Measurements from ENCODE around the gene TBC1D8. TPM values are rescaled to one million over a fixed set of nuclear protein-coding genes. Genes with fewer than 3 reads are reported as not detected.
A peak's percentile ranks its signal among the peaks of the same experiment; 100 is the strongest.

TBC1D8 gene
- total RNA-seq, 1 experiment from 2014 or later: 51.7 TPM

DNA sequence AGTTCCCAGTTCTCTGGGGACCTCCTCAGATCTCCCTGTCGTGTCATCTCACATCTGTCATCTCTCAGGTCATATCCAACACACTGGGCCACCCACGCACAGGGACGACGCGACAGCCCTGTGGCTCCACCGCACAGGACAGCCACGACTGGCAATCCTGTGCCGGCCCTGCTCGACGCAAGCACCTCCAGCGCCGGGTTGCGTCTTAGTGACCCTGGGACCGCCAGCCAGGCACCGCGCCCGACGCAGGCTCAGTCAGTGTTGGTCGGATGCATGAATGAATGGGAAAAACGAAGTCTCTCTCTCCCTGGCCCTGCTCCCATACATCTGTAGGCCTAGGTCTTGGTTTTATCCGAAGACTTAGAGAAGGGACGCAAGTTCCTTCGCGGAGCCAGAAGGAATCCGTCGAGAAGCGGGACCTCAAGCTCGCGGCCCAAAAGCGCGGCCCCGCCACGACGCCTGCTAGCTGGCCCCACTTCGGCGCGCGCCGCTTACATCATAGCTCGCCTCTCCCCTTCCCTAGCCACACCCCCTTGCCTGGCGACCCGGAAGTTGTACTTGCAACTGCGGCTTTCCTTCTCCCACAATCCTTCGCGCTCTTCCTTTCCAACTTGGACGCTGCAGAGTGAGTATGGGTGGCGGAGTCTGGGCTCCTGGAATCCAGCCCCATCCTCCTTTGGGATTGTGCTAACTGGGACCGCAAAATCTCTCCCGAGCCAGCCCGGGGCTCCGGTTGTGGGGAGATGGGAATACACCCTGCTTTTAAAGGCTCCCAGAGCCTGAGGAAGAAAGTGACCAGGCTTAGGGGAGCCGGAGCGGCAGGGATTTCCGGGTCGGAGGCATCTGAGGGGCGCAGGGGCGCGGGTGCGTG, 149.3 kb downstream of the TBC1D8 start, which contains the start of gene RPL31 (continued):
- TF ChIP-seq CDX4 (CRISPR knock-in tag; IDR thresholded peaks at IDR 0.05; ENCODE audit: borderline replicate concordance) (0 out of 2 replicates have a peak, but pooled peaks have one; percentile 19), NR3C1 (CRISPR knock-in tag; conservative IDR thresholded peaks at IDR 0.05; ENCODE audit: low read depth) (no peak), ATF1 (CRISPR knock-in tag; IDR thresholded peaks at IDR 0.05) (peak; percentile 87; the same call in 1 of the 2 replicates), MXD4 (CRISPR knock-in tag; IDR thresholded peaks at IDR 0.05; ENCODE audit: borderline replicate concordance) (no peak), FOXK1 (CRISPR knock-in tag; IDR thresholded peaks at IDR 0.05) (peak; percentile 93; the same call in 1 of the 2 replicates), ZNF423 (CRISPR knock-in tag; IDR thresholded peaks at IDR 0.05) (no peak), FOXP4 (CRISPR knock-in tag; IDR thresholded peaks at IDR 0.05) (peak; percentile 79), PREB (CRISPR knock-in tag; IDR thresholded peaks at IDR 0.05; ENCODE audit: borderline replicate concordance) (no peak; the same call in 1 of the 2 replicates), JAZF1 (CRISPR knock-in tag; IDR thresholded peaks at IDR 0.05) (no peak), ZNF671 (CRISPR knock-in tag; IDR thresholded peaks at IDR 0.05) (no peak), ZNF219 (CRISPR knock-in tag; IDR thresholded peaks at IDR 0.05; ENCODE audit: borderline replicate concordance) (no peak), ZNF138 (CRISPR knock-in tag; conservative IDR thresholded peaks at IDR 0.05) (peak; percentile 43; the same call in 1 of the 2 replicates), HMGXB4 (CRISPR knock-in tag; IDR thresholded peaks at IDR 0.05) (peak; percentile 76; the same call in 1 of the 2 replicates), ZNF263 (CRISPR knock-in tag; IDR thresholded peaks at IDR 0.05; ENCODE audit: low read depth) (no peak), TP53 (CRISPR knock-in tag; IDR thresholded peaks at IDR 0.05) (no peak; the same call in 1 of the 2 replicates), NFYB (CRISPR knock-in tag; conservative IDR thresholded peaks at IDR 0.05; ENCODE audit: low read depth) (no peak), NR1H2 (CRISPR knock-in tag; IDR thresholded peaks at IDR 0.05) (peak; percentile 47; the same call in 1 of the 2 replicates), HMGA2 (CRISPR knock-in tag; IDR thresholded peaks at IDR 0.05) (no peak), NR2C2 (CRISPR knock-in tag; IDR thresholded peaks at IDR 0.05) (peak; percentile 93), ATF2 (CRISPR knock-in tag; IDR thresholded peaks at IDR 0.05; ENCODE audit: borderline replicate concordance, low read depth) (no peak)
- TF ChIP-seq, protein P1, sequence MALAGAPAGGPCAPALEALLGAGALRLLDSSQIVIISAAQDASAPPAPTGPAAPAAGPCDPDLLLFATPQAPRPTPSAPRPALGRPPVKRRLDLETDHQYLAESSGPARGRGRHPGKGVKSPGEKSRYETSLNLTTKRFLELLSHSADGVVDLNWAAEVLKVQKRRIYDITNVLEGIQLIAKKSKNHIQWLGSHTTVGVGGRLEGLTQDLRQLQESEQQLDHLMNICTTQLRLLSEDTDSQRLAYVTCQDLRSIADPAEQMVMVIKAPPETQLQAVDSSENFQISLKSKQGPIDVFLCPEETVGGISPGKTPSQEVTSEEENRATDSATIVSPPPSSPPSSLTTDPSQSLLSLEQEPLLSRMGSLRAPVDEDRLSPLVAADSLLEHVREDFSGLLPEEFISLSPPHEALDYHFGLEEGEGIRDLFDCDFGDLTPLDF (CRISPR knock-in tag; IDR thresholded peaks at IDR 0.05): 0 out of 2 replicates have a peak, but pooled peaks have one; percentile 28
- TF ChIP-seq, protein P2, sequence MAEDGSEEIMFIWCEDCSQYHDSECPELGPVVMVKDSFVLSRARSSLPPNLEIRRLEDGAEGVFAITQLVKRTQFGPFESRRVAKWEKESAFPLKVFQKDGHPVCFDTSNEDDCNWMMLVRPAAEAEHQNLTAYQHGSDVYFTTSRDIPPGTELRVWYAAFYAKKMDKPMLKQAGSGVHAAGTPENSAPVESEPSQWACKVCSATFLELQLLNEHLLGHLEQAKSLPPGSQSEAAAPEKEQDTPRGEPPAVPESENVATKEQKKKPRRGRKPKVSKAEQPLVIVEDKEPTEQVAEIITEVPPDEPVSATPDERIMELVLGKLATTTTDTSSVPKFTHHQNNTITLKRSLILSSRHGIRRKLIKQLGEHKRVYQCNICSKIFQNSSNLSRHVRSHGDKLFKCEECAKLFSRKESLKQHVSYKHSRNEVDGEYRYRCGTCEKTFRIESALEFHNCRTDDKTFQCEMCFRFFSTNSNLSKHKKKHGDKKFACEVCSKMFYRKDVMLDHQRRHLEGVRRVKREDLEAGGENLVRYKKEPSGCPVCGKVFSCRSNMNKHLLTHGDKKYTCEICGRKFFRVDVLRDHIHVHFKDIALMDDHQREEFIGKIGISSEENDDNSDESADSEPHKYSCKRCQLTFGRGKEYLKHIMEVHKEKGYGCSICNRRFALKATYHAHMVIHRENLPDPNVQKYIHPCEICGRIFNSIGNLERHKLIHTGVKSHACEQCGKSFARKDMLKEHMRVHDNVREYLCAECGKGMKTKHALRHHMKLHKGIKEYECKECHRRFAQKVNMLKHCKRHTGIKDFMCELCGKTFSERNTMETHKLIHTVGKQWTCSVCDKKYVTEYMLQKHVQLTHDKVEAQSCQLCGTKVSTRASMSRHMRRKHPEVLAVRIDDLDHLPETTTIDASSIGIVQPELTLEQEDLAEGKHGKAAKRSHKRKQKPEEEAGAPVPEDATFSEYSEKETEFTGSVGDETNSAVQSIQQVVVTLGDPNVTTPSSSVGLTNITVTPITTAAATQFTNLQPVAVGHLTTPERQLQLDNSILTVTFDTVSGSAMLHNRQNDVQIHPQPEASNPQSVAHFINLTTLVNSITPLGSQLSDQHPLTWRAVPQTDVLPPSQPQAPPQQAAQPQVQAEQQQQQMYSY (CRISPR knock-in tag; IDR thresholded peaks at IDR 0.05): no peak
- TF ChIP-seq, protein P3, sequence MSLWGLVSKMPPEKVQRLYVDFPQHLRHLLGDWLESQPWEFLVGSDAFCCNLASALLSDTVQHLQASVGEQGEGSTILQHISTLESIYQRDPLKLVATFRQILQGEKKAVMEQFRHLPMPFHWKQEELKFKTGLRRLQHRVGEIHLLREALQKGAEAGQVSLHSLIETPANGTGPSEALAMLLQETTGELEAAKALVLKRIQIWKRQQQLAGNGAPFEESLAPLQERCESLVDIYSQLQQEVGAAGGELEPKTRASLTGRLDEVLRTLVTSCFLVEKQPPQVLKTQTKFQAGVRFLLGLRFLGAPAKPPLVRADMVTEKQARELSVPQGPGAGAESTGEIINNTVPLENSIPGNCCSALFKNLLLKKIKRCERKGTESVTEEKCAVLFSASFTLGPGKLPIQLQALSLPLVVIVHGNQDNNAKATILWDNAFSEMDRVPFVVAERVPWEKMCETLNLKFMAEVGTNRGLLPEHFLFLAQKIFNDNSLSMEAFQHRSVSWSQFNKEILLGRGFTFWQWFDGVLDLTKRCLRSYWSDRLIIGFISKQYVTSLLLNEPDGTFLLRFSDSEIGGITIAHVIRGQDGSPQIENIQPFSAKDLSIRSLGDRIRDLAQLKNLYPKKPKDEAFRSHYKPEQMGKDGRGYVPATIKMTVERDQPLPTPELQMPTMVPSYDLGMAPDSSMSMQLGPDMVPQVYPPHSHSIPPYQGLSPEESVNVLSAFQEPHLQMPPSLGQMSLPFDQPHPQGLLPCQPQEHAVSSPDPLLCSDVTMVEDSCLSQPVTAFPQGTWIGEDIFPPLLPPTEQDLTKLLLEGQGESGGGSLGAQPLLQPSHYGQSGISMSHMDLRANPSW (CRISPR knock-in tag; conservative IDR thresholded peaks at IDR 0.05; ENCODE audit: low read depth): no peak
